Liver (tissue), 9 donors: ENCODE measurements around the gene HIVEP3. TPM values are rescaled to one million over a fixed set of nuclear protein-coding genes. Genes with fewer than 3 reads are reported as not detected.

ENCODE experiments used
- DNase-seq: peaks from one replicate; pipeline ENCODE4 v3.0.0-alpha.2; 2017; ENCODE audit warnings: low spot score
- H3K27ac ChIP-seq, 2 donors: one replicate each; pipeline ENCODE4 v1.7.0; 2013; ENCODE audit warnings: inconsistent platforms in 2 of 2, low read length in 2 of 2, control low read depth in 1 of 2, low read depth in 1 of 2, mild to moderate bottlenecking in 1 of 2
- H3K27me3 ChIP-seq, 4 donors: one replicate each; pipeline versions ENCODE4 v1.6.1 to v1.7.0; 2013; ENCODE audit warnings: low read length in 3 of 4, inconsistent platforms in 1 of 4, mild to moderate bottlenecking in 1 of 4, moderate library complexity in 1 of 4; ENCODE audit not compliant: control insufficient read depth in 4 of 4, insufficient read depth in 4 of 4
- H3K36me3 ChIP-seq, 4 donors: one replicate each; pipeline versions ENCODE4 v1.6.1 to v1.7.0; 2013; ENCODE audit warnings: low read length in 3 of 4, mild to moderate bottlenecking in 3 of 4, low read depth in 1 of 4, moderate library complexity in 1 of 4; ENCODE audit not compliant: control insufficient read depth in 4 of 4, insufficient read depth in 3 of 4
- H3K4me1 ChIP-seq, 4 donors: one replicate each; pipeline versions ENCODE4 v1.6.1 to v1.7.0; 2013; ENCODE audit warnings: low read length in 3 of 4, mild to moderate bottlenecking in 3 of 4, moderate library complexity in 1 of 4; ENCODE audit not compliant: control insufficient read depth in 4 of 4, insufficient read depth in 4 of 4
- H3K4me3 ChIP-seq, 3 donors: one replicate each; pipeline versions ENCODE4 v1.6.1 to v1.7.0; 2013; ENCODE audit warnings: low read length in 3 of 3, control low read depth in 1 of 3, low read depth in 1 of 3, mild to moderate bottlenecking in 1 of 3
- H3K9ac ChIP-seq, 2 donors: one replicate each; pipeline ENCODE4 v1.7.0; 2013; ENCODE audit warnings: low read length in 2 of 2, mild to moderate bottlenecking in 2 of 2, moderate library complexity in 2 of 2, control low read depth in 1 of 2, low read depth in 1 of 2
- H3K9me3 ChIP-seq, 4 donors: one replicate each; pipeline versions ENCODE4 v1.6.1 to v1.7.0; 2013; ENCODE audit warnings: low read length in 3 of 4; ENCODE audit not compliant: control insufficient read depth in 4 of 4
- EGR1 ChIP-seq, 2 donors: IDR thresholded peaks; 2 replicates each; pipeline ENCODE4 v1.6.1; 2016 to 2018; ENCODE audit warnings: antibody characterized with exemption in 2 of 2, low read depth in 2 of 2
- FOXA2 ChIP-seq: IDR thresholded peaks from 2 replicates; pipeline ENCODE4 v1.6.1; 2016; ENCODE audit warnings: antibody characterized with exemption
- JUND ChIP-seq, 2 donors: IDR thresholded peaks; 2 replicates each; pipeline ENCODE4 v1.6.1; 2016; ENCODE audit warnings: antibody characterized with exemption in 2 of 2
- NR2F2 ChIP-seq: IDR thresholded peaks from 2 replicates; pipeline ENCODE4 v1.6.1; 2016; ENCODE audit warnings: antibody characterized with exemption
- RXRA ChIP-seq, 2 donors: IDR thresholded peaks; 2 replicates each; pipeline ENCODE4 v1.6.1; 2017 to 2018; ENCODE audit warnings: antibody characterized with exemption in 2 of 2, mild to moderate bottlenecking in 1 of 2
- SP1 ChIP-seq: IDR thresholded peaks from 2 replicates; pipeline ENCODE4 v1.6.1; 2018; ENCODE audit warnings: antibody characterized with exemption, mild to moderate bottlenecking
- YY1 ChIP-seq: IDR thresholded peaks from 2 replicates; pipeline ENCODE4 v1.6.1; 2016; ENCODE audit warnings: antibody characterized with exemption, mild to moderate bottlenecking
- WGBS: extraction: QIAGEN DNeasy Blood & Tissue Kit; methylation state at CpG from one replicate; pipeline ENCODE4 v1.1.7; 2013; 5-methylcytosine and 5-hydroxymethylcytosine counted together
- polyA plus RNA-seq, 2 donors: library from polyadenylated mRNA; stranded (reverse) in 1 of 2; unstranded in 1 of 2; fragments of 200-250 nt in 1 of 2; fragments of >200 nt in 1 of 2; fragmentation: Nextera tagmentation in 1 of 2; extraction: Ambion mirVana in 1 of 2; gene quantifications; one replicate each; pipeline versions ENCODE4 v1.2.1 to v1.2.3, GENCODE V29; 2013 to 2015
- total RNA-seq, 2 donors: library from RNA; depleted of rRNA; stranded (reverse); fragments of >200 nt; gene quantifications; one replicate each; pipeline ENCODE4 v1.2.3, GENCODE V29; 2014
- TF ChIP-seq, protein P1 (sequence below): IDR thresholded peaks from 2 replicates; pipeline ENCODE4 v1.6.1; 2016; ENCODE audit warnings: antibody characterized with exemption
- TF ChIP-seq, protein P2 (sequence below): IDR thresholded peaks from 2 replicates; pipeline ENCODE4 v1.6.1; 2016; ENCODE audit warnings: antibody characterized with exemption
- TF ChIP-seq, protein P3 (sequence below): IDR thresholded peaks from 2 replicates; pipeline ENCODE4 v1.6.1; 2016; ENCODE audit warnings: antibody characterized with exemption
- TF ChIP-seq, protein P4 (sequence below): fragments of 150-350 bp; IDR thresholded peaks from 2 replicates; pipeline ENCODE4 v1.5.1; 2017; ENCODE audit warnings: improper control_type of control experiment, low read depth, low read length; ENCODE audit not compliant: missing input control
- TF ChIP-seq, protein P5 (sequence below): IDR thresholded peaks from 2 replicates; pipeline ENCODE4 v1.6.1; 2016; ENCODE audit warnings: antibody characterized with exemption, mild to moderate bottlenecking
- donor health status: healthy.
- donor health status: healthy.
- donor health status: healthy.
- donor health status: healthy.
- donor health status: healthy.

The HIVEP3 gene
- total and polyA plus RNA-seq, 4 donors = 0.93 to 1.6 (median 1.4) TPM

DNA sequence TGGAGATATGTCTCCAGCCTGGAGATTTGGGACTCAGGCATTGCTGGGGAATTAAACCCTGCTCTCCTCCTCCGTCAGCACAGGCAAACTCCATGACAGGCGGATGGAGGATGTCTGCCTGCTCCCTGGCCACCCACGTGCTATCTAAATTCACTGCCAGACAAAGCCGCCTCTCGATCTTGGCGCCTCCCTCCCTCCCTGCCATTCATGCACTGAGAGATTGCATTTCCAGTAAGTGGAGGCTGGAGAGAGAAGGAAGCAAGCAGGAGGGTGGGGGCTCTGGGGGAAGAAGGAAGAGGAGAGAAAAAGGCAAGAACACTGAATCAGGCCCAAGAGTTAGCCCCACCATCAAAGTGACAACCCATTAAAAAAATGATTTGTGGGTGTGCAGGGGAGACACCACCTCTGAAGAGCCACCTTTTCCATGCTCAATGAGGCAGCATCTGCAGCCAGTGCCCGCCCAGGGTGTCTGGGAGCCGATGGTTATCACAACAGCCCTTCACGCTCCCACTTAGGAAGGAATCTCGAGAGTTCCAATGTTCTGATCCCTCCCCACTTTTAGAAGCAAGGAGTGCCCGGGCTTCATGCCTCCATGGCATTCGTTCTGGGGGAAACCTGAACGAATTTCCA is 183.0 kb downstream of the HIVEP3 start:
- Histone ChIP-seq H3K27me3 (no peaks in the 10 kb centered on the region), H3K4me1 (peaks cover 0 to 5% (median 1%) of the 10 kb centered on the region in 4 donors), H3K9ac (no peak overlapping the region), H3K36me3 (no peaks in the 10 kb centered on the region), H3K9me3 (no peaks in the 10 kb centered on the region), H3K27ac (no peak overlapping the region), H3K4me3 (no peak overlapping the region)
- WGBS = 83% methylated on average over 13 of the region's 13 CpGs
- DNase-seq = no peak
- TF ChIP-seq NR2F2 (no peak), YY1 (no peak), RXRA (IDR thresholded peaks at IDR 0.05) (no peak), EGR1 (IDR thresholded peaks at IDR 0.05; ENCODE audit: low read depth in 2 of 2) (no peak), FOXA2 (no peak), SP1 (no peak)
- TF ChIP-seq, protein P1, sequence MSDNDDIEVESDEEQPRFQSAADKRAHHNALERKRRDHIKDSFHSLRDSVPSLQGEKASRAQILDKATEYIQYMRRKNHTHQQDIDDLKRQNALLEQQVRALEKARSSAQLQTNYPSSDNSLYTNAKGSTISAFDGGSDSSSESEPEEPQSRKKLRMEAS = no peak
- TF ChIP-seq, protein P2, sequence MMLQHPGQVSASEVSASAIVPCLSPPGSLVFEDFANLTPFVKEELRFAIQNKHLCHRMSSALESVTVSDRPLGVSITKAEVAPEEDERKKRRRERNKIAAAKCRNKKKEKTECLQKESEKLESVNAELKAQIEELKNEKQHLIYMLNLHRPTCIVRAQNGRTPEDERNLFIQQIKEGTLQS = no peak
- TF ChIP-seq, protein P3, sequence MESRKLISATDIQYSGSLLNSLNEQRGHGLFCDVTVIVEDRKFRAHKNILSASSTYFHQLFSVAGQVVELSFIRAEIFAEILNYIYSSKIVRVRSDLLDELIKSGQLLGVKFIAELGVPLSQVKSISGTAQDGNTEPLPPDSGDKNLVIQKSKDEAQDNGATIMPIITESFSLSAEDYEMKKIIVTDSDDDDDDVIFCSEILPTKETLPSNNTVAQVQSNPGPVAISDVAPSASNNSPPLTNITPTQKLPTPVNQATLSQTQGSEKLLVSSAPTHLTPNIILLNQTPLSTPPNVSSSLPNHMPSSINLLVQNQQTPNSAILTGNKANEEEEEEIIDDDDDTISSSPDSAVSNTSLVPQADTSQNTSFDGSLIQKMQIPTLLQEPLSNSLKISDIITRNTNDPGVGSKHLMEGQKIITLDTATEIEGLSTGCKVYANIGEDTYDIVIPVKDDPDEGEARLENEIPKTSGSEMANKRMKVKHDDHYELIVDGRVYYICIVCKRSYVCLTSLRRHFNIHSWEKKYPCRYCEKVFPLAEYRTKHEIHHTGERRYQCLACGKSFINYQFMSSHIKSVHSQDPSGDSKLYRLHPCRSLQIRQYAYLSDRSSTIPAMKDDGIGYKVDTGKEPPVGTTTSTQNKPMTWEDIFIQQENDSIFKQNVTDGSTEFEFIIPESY = no peak
- TF ChIP-seq, protein P4, sequence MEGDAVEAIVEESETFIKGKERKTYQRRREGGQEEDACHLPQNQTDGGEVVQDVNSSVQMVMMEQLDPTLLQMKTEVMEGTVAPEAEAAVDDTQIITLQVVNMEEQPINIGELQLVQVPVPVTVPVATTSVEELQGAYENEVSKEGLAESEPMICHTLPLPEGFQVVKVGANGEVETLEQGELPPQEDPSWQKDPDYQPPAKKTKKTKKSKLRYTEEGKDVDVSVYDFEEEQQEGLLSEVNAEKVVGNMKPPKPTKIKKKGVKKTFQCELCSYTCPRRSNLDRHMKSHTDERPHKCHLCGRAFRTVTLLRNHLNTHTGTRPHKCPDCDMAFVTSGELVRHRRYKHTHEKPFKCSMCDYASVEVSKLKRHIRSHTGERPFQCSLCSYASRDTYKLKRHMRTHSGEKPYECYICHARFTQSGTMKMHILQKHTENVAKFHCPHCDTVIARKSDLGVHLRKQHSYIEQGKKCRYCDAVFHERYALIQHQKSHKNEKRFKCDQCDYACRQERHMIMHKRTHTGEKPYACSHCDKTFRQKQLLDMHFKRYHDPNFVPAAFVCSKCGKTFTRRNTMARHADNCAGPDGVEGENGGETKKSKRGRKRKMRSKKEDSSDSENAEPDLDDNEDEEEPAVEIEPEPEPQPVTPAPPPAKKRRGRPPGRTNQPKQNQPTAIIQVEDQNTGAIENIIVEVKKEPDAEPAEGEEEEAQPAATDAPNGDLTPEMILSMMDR = no peak

DNA sequence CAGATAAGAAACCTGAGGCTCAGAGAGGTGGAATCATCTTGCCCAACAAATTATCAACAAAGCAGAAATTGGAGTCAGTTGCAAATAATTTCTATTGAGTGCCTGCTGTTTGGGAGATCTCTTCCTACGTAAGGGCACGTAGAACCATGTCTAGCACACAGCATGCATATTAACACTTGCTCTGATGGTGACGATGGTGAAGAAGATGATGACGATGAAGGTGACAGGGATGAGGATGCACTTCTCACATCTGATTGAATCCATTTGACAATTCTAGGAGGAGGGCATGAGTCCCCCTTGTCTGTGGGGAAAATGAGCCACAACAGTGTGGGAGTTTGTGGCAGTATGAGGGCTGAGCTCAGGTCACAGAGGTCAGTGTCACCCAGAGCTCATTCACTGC is 183.6 kb downstream of the HIVEP3 start:
- H3K9ac ChIP-seq = no peak overlapping the region
- no peak overlapping the region for H3K27ac ChIP-seq
- 97% methylated on average over 4 of the region's 4 CpGs for WGBS
- DNase-seq = no peak
- no peaks in the 10 kb centered on the region for H3K36me3 ChIP-seq
- peaks cover 0 to 5% (median 1%) of the 10 kb centered on the region in 4 donors for H3K4me1 ChIP-seq
- H3K27me3 ChIP-seq = no peaks in the 10 kb centered on the region
- no peaks in the 10 kb centered on the region for H3K9me3 ChIP-seq
- no peak overlapping the region for H3K4me3 ChIP-seq
- TF ChIP-seq EGR1 (IDR thresholded peaks at IDR 0.05; ENCODE audit: low read depth in 2 of 2) = no peak

DNA sequence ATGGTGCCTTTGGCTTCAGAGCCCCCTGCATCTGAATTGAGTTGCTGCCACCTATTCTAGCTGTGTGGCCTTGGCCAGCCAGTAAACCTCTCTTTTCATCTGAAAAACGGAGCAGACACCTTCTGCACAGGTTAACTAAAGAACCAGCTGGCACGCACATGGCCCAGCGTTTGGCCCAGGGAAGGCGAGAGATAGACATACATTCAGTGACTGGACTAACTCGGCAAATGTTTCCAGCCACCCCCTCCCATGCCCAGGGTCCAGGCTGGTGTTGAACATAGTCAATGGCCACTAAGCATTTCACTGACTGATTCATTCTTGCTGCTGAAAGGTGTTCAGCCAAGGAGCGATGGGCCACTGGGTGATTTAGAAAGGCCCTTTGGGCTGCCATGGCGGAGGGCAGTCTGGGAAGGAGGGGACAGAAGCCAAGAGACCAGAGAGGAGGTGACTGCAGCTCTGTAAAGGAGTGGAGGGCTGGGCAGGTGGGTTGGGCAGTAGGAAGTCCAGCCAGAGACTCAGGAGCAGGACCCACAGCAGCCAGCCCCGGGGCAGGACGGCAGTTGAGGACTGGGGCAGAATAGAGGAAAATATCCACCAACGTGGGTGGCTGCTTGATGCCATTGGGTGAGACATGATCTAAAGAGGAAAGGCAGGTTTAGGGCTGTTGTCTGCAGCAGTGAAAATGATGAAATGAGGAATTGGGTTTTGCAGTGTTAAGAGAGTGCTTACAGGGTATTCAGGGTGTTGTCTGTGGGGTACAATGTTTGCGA is 184.3 kb downstream of the HIVEP3 start:
- no peaks in the 10 kb centered on the region for H3K9me3 ChIP-seq
- H3K4me1 ChIP-seq = peaks cover 0 to 6% (median 1%) of the 10 kb centered on the region in 4 donors
- DNase-seq = no peak
- no peaks in the 10 kb centered on the region for H3K27me3 ChIP-seq
- WGBS = 93% methylated on average over 11 of the region's 11 CpGs
- H3K9ac ChIP-seq = no peak overlapping the region
- H3K36me3 ChIP-seq = no peaks in the 10 kb centered on the region
- H3K4me3 ChIP-seq = no peak overlapping the region
- no peak overlapping the region for H3K27ac ChIP-seq
- TF ChIP-seq JUND (IDR thresholded peaks at IDR 0.05) = no peak
- TF ChIP-seq, protein P5, sequence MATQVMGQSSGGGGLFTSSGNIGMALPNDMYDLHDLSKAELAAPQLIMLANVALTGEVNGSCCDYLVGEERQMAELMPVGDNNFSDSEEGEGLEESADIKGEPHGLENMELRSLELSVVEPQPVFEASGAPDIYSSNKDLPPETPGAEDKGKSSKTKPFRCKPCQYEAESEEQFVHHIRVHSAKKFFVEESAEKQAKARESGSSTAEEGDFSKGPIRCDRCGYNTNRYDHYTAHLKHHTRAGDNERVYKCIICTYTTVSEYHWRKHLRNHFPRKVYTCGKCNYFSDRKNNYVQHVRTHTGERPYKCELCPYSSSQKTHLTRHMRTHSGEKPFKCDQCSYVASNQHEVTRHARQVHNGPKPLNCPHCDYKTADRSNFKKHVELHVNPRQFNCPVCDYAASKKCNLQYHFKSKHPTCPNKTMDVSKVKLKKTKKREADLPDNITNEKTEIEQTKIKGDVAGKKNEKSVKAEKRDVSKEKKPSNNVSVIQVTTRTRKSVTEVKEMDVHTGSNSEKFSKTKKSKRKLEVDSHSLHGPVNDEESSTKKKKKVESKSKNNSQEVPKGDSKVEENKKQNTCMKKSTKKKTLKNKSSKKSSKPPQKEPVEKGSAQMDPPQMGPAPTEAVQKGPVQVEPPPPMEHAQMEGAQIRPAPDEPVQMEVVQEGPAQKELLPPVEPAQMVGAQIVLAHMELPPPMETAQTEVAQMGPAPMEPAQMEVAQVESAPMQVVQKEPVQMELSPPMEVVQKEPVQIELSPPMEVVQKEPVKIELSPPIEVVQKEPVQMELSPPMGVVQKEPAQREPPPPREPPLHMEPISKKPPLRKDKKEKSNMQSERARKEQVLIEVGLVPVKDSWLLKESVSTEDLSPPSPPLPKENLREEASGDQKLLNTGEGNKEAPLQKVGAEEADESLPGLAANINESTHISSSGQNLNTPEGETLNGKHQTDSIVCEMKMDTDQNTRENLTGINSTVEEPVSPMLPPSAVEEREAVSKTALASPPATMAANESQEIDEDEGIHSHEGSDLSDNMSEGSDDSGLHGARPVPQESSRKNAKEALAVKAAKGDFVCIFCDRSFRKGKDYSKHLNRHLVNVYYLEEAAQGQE = no peak
- TF ChIP-seq, protein P3 = no peak
